WTC11 (cell line): Measurements from ENCODE around the gene SLC30A2.

Source experiments
- ATF2 ChIP-seq: sonication (generic); formaldehyde crosslinking; IDR thresholded peaks from 2 replicates; pipeline ENCODE4 v1.8.1; 2022; ENCODE audit warnings: low read depth, missing genetic modification reagents, borderline replicate concordance
- CTCF ChIP-seq: fragments of 200-600 bp; IDR thresholded peaks from 2 replicates; pipeline ENCODE4 v1.8.0; 2022; ENCODE audit warnings: antibody characterized with exemption
- FOXJ3 ChIP-seq: sonication (generic); formaldehyde crosslinking; IDR thresholded peaks from 2 replicates; pipeline ENCODE4 v1.9.0; 2021; ENCODE audit warnings: missing genetic modification reagents, mild to moderate bottlenecking, borderline replicate concordance
- NR2C2 ChIP-seq: sonication (generic); formaldehyde crosslinking; IDR thresholded peaks from 2 replicates; pipeline ENCODE4 v1.8.0; 2022; ENCODE audit warnings: mild to moderate bottlenecking, missing genetic modification reagents
- TF ChIP-seq, protein P1 (sequence below): sonication (generic); formaldehyde crosslinking; IDR thresholded peaks from 2 replicates; pipeline ENCODE4 v1.8.0; 2022; ENCODE audit warnings: missing genetic modification reagents
- TF ChIP-seq, protein P2 (sequence below): sonication (generic); formaldehyde crosslinking; IDR thresholded peaks from 2 replicates; pipeline ENCODE4 v1.8.0; 2022; ENCODE audit warnings: mild to moderate bottlenecking, missing genetic modification reagents

DNA sequence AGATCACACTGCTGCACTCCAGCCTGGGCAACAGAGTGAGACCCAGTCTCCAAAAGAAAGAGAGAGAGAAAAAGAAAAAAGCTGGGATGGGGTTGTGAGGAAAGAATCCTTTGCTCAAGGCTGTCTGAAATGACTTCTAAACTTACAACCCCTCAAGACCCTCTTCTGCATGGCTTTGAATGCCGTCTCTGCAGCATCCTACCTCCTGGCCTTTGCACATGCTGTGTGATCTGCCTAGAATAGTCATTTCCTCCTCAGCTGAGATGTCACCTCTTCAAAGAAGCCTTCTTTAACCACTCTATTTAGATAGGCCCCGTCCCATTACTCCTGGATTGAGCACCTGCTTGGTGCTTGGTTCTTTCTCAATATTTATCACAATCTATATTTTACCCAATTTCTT is 38.9 kb upstream of the SLC30A2 start:
- TF ChIP-seq CTCF, result no peak
- TF ChIP-seq FOXJ3 (CRISPR knock-in tag), result no peak
- TF ChIP-seq, protein P1, sequence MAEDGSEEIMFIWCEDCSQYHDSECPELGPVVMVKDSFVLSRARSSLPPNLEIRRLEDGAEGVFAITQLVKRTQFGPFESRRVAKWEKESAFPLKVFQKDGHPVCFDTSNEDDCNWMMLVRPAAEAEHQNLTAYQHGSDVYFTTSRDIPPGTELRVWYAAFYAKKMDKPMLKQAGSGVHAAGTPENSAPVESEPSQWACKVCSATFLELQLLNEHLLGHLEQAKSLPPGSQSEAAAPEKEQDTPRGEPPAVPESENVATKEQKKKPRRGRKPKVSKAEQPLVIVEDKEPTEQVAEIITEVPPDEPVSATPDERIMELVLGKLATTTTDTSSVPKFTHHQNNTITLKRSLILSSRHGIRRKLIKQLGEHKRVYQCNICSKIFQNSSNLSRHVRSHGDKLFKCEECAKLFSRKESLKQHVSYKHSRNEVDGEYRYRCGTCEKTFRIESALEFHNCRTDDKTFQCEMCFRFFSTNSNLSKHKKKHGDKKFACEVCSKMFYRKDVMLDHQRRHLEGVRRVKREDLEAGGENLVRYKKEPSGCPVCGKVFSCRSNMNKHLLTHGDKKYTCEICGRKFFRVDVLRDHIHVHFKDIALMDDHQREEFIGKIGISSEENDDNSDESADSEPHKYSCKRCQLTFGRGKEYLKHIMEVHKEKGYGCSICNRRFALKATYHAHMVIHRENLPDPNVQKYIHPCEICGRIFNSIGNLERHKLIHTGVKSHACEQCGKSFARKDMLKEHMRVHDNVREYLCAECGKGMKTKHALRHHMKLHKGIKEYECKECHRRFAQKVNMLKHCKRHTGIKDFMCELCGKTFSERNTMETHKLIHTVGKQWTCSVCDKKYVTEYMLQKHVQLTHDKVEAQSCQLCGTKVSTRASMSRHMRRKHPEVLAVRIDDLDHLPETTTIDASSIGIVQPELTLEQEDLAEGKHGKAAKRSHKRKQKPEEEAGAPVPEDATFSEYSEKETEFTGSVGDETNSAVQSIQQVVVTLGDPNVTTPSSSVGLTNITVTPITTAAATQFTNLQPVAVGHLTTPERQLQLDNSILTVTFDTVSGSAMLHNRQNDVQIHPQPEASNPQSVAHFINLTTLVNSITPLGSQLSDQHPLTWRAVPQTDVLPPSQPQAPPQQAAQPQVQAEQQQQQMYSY (CRISPR knock-in tag), result no peak
- TF ChIP-seq, protein P2, sequence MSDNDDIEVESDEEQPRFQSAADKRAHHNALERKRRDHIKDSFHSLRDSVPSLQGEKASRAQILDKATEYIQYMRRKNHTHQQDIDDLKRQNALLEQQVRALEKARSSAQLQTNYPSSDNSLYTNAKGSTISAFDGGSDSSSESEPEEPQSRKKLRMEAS (CRISPR knock-in tag), result no peak
- TF ChIP-seq ATF2 (CRISPR knock-in tag), result no peak
- no peak for TF ChIP-seq NR2C2 (CRISPR knock-in tag)
